Measurements from ENCODE around the gene PTDSS2.
"Not testable (repeated sequence)": the region's sequence is repeated elsewhere in the genome, so short reads cannot be mapped to it uniquely, and the experiment has no call there.

Gene PTDSS2

DNA sequence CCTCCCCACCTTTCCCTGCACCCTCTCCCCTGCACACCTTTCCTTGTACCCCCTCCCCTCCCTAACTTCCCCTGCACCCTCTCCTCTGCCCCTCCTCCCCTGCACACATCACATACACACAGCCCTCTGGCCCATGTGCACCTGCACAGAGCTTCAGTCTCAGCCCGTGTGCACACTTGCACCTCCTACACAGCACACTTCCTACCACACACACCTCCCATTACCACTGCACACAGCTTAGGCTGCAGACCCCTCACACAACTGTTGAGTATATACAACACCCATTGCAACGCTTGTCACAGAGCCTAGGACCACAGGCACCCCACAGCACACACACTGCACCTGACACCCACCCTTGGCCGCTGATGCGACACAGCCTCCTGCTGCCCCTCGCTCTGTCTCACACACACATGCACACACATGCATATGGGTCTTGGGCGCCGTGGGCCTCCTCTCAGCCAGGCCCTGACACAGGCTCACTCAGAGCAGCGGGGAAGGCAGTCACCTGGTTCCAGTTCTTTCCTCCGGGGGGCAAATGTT lies 35.7 kb upstream of the PTDSS2 start:
- DNase-seq, result no peak

DNA sequence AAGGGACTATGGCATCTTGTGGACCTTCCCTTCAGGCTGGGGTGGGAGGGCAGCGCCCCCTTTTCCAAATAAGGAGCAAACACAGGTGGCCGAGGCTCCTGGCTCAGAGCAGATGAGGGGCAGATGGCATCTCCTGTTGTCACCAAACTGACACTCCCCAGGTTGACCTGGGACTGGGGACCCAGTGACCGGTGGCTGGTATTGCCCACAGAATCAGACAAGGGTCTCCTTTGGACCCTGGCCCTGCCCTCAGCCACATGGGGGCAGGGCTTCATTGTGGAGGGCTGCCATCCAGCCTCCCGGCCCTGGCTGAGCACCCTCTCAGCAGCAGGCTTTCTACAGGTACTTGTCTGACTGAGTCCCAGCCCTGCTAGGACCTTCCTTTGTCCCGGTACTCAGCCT lies 34.4 kb upstream of the PTDSS2 start:
- DNase-seq, result no peak

DNA sequence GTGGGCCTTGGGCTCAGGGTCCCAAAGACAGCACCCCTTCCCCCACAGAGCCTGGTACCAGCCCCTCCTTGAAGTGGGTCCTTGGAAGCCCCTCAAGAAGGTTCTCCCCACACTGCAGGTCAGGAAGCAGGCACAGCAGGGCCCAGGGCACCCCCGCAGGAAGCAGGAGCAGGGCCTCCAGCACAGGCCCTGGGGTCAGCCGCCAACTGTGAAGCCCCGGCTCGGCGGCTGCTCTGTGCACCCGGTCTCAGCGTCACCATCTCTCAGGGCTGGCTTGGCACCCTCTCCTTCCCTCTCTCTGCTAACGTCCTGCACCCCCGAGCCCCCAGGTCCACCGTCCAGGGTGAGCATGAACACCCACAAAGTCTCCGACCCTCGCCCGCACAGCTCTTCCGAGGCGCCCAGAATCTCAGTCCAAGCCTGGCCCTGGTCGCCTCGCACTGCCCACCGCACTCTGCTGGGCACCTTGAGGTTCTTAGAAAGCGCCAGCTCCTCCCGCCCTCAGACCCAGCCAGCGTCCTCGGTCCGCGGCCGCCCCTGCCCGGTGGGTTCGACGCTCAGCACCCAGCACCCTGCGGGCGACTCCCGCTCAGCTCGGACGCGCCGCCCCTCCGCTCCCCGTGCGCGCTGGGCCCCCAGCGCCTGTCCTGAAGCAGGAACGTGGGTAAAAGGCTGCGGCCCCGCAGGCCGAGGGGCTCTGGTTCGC lies 33.9 kb upstream of the PTDSS2 start:
- DNase-seq, result no peak

DNA sequence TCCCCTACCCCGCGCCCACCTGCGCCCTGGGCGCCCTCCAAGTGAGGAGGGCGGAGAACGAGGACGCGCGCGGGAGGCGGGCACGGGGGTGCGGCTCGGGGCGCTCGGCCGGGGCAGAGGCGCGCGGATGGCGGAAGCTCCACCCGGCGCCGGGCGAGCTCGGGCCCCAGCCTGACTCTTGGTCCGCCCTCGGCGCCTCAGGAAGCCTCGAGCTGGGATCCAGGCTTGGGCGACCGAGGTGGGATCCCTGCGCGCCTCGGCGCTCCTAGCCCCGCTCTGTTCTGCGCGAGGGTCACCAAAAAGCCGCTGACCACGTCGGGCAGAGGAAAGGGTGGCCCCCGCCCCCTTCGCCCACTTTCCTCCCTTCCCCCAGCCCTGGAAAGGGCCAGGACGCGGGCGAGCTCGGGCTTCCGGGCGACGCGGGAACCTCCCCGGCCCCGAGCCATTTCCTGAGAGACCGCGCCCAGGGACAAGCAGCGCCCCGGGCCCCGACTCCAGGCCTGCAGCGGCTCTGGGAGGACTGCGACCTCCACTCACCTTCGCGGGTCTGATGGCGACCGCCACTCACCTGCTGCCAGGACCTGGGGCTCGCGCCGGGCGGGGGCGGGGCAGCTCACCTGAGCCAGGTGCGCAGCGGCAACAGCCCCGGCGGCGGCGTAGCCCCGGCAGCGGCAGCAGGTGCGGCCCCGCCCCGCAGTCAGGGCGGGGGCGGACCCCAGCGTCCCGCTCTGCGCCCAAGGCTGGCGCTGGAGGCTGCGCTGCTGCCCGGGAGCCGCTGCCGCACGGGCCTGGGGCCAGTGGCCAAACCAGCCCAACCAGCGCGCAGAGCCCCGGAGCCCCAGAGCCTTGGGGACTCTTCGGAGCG lies 33.1 kb upstream of the PTDSS2 start:
- peak; percentile 73 for DNase-seq

DNA sequence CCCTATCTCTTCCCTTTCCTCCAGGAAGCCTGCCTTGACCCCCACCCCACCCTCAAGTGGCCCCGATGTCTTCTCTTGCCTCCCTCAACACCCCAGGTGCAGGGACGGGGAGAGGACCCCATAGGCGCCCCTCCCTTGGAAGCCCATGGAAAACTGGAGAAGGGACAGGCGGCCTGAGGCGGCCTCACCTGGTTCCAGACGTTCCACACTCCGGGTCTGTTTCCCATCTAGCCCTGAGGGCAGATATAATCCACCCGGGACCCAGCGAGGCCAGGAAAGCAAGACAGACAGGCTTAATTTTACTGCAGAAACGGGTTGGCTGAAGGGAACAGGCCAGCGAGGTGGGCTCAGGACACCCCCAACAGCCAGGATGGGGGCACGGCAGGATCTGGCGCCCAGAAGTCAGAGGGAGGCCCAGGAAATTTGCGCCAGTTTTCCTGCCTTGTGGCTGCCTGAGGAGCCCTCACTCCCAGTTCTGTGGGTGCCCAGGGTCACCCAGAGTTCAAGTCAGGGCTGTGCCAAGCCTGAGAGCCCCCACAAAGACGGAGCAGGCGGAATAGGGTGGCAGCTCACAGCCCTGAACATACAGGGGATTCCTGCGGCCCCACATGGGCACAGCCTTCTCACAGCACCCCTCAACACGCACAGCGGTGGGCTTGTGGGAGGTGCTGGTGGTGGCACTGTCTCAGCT lies 32.3 kb upstream of the PTDSS2 start:
- no peak for DNase-seq

DNA sequence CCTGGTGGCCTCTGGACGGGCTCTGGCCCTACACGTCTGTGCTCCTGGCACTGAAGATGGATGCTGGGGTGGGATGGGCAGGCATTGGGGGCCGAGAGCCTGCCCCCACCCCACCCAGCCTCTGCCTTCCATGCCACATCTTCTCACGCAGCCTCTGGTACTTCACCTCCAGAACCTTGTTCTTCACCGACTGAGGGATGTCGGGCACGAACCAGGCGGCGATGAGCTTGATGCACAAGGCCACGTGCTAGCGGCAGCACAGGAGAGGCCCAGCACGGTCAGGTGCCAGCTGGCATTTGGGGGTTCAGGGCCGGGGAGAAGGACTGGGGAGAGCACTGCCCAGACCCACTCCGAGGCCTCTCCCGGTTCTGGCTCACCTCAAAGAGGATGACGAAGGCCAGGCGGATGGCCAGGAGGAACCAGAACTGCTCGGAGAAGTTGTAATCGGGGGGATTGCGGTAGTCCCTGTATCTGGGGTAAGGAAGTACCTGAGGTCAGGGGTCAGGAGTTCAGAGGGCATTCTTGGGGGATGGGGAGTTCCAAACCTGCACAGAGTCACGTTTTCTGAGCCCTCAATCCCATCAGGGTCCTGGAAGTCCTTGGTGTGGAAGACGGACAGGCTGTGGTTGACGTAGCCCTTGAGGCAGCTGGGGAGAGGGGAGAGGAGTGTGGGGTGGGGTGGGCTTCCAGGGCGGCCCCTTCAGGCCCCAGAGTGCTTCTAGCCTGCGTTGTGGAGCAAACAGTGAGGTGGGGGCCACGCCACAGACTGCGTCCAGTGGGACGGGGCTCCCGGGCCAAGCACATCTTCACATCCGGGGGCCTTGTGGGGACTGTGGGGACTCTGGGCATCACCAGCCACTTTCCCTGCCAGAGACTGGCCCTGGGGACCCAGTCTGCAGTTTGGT lies 31.5 kb upstream of the PTDSS2 start:
- no peak for DNase-seq

DNA sequence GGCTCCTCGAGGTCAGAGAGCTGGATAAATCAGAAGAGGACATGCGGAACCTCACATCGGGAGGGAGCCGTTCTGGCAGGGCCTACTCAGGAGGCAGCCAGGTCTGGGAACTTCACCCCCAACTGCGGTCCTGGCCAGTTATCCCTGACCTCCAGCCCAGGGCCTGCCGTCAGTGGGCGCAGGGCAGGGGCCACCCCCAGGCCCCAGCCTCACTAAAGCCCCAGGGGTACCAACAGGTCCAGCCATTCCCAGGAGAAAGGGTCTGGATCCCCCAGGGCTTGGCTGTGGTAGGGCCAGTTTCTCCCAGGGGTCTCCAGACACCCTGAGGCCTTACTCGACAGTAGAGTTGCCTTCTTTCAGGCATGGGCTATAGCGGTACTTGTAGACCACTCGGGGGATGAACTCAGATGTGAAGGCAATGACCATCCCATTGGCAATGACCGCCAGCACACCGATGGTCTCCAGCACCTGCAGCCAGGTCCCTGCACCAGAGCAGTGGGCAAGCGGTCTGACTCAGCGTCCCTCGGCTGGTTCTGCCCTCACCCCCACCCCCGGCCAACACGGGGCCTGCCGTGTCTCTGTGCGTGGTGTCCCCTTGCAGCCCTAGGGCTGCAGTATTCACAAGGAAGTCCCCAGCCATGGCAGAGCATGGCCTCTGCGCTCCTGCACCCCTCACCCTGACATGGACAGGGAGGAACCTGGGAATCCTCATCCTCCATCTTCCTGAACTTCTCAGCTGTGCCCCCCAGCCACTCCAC lies 30.7 kb upstream of the PTDSS2 start:
- no peak for DNase-seq

DNA sequence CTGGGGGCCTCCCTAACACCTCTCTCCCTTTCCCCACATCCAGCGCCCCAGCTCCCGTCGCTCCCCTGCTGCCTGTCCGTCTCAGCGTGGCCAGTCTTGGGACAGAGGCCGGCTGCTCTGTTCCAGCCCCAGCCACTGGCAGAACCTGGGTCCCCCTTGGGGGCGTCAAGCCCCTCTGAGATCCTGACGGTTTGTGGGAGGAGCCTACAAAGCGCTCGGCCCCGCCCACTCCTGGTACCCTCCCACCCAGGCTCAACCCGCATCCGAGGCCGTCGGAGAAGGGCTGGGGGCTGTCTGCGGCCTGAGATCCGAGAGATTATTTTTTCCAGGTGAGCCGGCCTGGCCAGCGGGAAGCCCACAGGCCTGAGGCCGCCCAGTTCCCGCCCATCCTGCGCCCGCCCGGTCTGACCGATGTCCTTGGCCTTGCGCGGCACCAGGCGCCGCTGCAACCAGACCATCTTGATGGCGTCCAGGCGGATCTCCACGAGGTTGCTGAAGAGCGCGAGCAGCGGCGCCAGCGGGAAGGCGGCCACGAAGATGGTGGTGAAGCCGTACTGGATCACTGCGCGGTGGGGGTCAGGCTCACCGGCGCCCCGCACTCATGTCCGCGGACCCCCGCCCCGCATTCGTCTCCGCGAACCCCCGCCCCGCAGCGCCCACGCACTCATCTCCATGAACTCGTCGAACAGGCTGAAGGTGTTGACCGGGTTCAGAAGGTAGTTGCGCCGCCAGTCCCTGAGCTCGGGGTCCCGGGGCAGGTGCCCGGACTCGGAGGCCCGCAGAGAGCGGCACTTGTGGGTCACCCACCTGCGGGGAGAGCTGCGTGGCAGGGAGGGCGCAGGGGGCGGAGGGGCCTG lies 29.8 kb upstream of the PTDSS2 start:
- no peak for DNase-seq

DNA sequence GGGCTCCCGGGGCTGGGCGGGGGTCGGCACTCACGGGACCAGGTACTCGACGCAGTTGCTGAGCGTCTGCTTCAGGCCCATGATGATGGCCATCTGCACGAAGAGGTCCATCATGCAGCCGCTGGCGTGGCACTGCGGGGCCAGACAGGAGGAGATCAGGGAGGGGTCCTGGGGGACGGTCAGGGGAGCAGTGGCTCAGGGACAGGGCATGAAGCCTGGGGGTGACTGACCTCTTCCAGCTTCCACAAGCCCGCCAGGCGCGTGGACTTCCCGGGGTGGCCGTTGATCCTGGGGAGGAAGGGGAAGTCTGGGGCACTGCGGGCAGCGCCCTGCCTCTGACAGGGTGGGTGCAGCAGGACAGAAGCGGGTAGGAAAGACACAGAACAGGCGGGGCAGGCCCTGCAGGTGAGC lies 29.2 kb upstream of the PTDSS2 start:
- no peak for DNase-seq

DNA sequence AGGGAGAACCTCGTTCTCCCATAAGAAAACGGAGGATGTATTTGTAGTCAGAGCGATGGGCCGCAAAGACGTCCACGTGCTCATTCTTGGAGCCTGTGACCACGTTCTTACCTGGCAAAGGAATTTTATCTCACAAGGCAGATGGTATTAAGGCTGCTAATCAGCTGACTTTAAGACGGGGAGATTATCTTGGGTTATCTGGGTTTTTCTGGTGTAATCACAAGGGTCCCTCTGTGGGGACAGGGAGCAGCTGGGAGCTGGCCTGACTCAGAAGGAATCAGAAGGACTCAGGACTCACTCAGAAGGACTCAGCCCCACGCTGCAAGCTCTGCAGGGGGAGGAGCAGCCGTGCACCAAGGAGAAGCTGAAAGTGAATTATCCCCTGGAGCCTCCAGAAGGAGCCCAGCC lies 27.8 kb upstream of the PTDSS2 start:
- no peak for DNase-seq

DNA sequence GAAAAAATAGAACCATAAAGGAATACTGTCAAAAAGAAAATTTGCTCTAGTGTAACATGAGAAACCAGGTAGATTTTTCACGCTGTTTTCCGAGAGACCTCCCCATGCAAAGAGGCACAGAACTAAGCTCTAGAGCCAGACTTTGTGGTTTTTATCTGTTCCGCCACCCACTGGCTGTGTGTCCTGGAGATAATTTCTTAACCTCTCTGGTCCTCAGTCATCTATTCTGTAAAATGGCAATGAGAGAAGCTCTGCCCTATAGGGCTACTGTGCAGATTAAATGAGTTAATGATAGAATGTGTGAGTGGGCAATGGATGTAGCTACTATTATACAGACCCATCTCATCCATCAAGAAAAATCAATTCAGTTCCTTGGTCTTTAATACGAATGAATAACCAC lies 25.8 kb upstream of the PTDSS2 start:
- DNase-seq, result no peak

DNA sequence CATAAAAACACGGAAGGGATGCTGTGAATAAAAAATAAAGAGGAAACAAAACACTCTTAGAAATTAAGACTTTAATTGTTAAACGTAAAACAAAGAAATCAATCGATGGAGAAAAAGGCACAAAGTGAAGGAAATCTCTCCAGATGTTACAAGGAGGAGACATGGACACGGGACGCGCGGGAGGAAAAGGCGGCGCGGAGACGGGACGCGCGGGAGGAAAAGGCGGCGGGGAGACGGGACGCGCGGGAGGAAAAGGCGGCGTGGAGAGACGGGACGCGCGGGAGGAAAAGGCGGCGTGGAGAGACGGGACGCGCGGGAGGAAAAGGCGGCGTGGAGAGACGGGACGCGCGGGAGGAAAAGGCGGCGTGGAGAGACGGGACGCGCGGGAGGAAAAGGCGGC lies 25.3 kb upstream of the PTDSS2 start:
- not testable (repeated sequence) for DNase-seq

DNA sequence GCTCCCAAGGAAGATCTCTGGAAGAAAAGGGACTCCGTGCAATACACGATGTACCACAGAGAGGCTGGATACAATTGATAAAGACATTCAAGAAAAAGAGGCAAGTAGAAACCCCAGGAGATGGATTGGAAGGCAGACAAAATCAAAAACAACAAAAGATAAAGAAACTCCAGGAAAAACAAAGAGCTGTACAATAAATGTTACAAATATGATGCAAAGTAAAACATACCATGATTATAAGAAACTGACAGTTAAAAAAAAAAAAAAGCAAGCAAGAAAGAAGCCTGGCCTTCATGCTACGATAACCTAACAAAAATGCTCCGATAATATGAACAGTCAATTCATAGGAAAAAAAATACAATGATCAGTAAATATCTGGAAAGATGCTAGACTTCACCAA lies 24.8 kb upstream of the PTDSS2 start:
- no peak for DNase-seq

DNA sequence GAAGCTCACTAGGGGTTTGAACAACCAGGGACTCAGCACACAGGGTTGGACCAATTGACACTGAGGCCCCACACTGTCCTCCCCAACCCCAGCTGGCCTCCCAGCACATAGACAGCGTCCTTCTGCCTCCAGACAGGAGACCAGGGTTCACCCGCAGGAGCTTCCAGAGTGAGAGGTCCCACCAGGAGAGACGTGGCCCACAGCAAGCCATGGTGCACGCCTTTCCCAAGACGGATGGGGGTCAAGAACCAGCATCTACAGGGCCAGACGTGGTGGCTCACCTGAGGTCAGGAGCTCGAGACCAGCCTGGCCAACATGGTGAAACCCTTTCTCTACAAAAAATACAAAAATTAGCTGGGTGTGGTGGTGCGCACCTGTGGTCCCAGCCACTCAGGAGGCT lies 23.2 kb upstream of the PTDSS2 start:
- no peak for DNase-seq

DNA sequence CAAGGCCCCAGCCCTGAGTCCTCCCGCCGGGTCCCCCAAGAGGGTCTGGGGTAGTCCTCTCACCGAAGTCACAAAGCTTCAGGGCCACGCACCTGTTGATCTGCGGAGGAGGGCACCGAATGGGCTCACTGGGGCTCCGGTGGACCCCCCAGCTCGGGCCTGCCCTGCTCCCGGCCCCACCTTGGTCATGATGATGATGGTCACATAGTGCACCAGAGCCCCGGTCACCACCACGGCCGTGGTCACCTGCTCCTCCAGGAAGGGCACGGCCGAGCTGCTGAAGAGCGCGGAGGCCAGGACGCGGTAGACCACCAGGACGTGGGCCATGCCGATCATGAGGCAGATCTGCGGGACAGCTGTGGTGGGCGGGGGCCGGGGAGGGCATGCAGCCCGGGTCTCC lies 21.8 kb upstream of the PTDSS2 start:
- no peak for DNase-seq

DNA sequence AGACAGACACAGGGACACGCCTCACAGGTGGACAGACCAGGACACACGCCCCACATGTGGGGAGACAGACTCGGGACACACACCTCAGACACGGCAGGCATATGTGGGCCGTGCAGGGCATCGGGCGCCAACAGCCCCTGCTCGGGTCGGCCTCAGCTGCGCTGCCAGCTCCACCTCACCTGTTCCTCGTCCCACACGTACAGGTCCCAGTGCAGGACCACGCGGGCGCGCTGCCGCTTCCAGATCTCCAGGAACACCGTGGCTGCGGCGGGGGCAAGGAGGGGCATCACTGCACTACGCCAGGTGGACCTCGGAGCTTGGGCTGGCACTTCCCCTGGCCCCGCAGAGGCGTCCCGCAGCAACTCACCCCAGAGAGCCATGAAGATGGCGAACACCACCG lies 20.7 kb upstream of the PTDSS2 start:
- DNase-seq, result no peak

DNA sequence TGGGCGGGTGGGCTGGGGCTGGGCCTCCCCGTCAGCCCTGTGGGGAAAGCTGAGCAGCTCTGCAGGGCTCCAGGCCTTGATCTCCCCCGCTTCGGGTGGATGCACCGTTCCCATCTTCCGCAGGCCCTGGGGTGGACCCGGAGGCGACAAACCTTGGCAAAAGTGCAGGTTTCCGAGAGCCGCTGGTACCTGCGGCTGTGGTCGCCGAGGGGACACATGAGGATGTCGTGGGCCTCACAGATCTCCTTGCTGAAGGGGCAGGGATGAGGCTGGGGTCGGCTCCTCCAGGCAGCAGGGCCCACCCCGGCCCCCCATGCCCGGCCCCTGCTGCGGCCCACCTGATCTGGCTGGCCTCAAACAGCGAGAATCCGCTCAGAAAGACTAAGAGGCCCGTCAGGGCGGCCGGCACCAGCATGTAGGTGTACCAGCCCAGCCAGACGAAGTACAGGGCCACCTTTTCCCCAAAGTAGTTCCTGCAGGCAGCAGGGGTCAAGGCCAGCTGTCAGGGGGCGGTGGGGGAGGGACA lies 20.1 kb upstream of the PTDSS2 start:
- no peak for DNase-seq

DNA sequence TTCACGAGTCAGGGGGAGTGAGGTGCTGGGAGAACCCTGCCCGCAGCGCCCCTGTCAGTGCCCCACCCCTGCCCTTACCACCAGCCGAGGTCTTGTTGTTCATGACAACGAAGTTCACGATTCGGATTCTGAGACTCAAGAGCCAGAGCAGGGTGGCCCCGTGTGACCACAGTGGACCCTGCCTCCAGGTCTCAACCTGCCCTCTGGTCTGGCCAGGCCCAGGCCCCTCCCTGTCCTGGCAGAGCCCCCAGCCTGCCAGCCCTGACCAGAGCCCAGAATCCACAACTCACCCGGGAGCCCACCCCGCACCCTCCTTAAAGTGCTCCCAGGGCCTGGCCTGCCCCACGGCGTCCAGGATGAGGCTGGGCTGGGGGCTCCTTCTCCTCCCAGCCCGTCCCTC lies 18.2 kb upstream of the PTDSS2 start:
- DNase-seq, result no peak

DNA sequence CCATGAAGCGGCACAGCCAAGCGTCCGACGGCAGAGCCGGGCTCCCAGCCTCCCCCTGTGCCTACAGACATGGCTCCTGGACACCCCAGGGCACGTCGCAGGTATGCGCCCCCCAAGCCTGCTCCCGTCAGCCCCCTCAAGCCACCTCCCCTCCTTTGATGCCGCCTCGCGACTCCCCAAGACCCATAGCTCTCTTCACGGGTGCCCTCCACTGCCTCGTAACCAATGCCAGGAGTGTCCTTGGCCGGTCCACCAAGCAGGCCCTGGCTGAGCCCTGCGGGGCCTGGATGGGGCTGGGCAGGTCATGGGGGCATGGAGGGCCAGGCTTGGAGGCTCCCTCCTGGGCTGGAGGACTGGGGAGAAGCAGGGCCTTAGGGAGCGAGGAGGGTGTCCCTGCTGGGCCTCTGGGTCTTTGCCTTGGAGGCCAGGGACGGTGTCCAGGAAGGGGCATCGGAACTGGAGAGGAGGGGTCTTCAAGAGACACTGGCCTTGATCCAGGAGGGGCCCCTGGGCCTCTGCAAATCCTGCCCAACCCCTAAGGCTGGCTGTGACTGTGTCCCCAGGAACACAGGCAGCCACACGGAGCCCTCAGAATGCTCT lies 17.5 kb upstream of the PTDSS2 start:
- no peak for DNase-seq

DNA sequence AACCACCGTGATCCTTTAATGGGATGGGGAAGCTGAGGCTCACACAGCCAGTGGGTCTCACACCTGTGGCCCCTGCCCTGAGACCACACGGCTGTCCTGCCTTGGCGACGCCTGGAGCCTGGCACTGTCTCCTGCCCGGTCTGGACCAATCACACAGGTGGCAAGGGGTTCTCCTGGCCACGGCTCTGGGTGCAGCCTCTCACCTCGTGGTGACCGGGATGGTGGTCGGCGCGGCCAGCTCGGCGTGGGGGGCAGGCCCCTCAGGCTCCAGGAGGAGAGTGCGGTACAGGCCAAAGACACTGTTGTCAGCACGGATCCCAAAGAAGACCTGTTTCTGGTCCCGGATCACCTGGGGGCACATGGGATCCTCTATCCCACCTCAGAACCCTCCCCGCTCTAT lies 17.0 kb upstream of the PTDSS2 start:
- DNase-seq, result no peak

Measured in NCI-H1105 treated with DMSO at 0.1 percent for 48 hours (cell line).